ENCODE results near the gene ZEB1.

- TF ChIP-seq CTCF (conservative IDR thresholded peaks at IDR 0.05; ENCODE audit: low read length) (no peak), EZH2phosphoT487 (IDR thresholded peaks at IDR 0.05; ENCODE audit: borderline replicate concordance) (no peak)
These were observed 207.7 kb downstream of the ZEB1 start for GRCh38 chr10:31526681-31527080.
